DMS114 treated with DMSO at 0.1 percent for 48 hours (cell line): ENCODE data around the gene BCL6.
"Not testable (repeated sequence)": the region's sequence is repeated elsewhere in the genome, so short reads cannot be mapped to it uniquely, and the experiment has no call there.

Experiments used
- DNase-seq: peaks from one replicate; lab custom pipeline; 2025; ENCODE audit not compliant: unreplicated experiment; lab: John Stamatoyannopoulos, UW

The BCL6 gene

GRCh38 chr3:187717572-187717971, 27.7 kb downstream of the BCL6 start:
- DNase-seq: no peak

- peak; percentile 51 for DNase-seq
Observed at GRCh38 chr3:187714404-187714979, 30.8 kb downstream of the BCL6 start.

DNA sequence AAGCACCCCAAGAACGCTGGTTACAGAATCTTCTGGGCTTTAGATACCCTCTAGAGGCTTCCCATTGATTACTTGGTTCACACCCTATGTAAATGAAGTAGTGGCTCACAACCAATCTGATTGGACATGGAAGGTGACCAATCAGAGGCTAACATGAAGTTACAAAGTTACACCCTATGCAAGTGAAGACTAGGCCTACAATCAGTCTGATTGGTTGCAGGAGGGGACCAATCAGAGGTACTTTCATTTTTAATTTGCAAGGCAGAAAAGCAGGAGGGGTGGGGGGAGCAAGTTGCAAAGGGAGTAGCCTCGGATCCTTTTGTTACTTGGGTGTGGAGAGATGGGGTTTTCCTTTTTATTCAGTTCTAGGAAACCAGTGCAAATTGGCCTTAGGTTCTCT, 31.8 kb downstream of the BCL6 start:
- no peak for DNase-seq

DNA sequence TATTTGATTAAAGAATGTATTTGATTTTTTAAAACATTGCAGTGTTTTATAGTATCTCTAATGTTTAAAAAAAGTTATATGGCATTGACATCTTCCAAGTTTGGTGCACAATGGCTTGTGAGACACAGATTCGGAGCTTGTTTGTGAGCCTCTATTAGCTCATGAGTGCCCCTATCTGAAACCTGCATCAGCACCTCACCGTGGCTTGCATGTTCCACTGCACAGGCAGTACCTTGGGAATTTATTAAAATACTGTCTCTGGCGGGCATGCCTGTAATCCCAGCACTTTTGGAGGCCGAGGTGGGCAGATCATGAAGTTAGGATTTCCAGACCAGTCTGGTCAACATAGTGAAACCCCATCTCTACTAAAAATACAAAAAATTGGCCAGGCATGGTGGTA, 36.1 kb downstream of the BCL6 start:
- no peak for DNase-seq

DNA sequence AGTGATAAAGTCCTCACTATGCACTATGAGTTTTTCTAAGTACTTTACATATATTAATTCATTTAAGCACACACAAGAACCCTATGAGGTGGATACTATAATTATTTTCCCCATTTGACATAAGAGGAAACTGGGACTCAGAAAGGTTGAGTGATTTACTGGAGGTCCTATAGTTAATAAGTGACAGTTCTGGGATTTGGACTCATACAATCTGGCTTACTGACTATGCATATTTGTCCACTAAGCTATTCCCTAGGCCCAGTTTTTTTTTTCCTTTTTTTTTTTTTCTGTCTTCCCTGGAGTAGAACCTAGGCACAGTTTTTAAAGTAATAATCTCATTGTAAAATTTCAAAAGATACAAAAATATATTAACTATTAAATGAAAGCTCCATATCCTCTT, 36.6 kb downstream of the BCL6 start:
- DNase-seq: no peak

- no peak for DNase-seq
Observed at GRCh38 chr3:187706971-187707370, 38.3 kb downstream of the BCL6 start.

DNA sequence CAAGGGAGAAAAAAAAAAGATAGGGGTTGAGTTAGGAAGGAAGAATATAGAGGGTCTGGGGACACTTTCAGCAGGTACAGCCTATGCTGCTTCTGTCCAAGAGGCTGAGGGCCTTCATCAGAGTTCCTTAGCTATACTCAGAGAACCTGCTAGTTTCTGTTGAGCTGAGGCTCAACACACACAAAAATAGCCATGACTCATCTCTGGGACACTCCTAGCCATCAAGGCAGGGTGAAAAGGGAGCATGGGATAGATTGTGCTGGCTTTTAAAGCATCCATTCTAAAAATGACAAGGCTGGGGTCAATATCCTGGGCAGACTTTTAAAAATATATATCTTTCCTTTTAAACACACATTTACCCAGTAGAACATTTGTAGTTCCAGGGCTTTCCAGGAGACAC, 40.1 kb downstream of the BCL6 start:
- no peak for DNase-seq

DNA sequence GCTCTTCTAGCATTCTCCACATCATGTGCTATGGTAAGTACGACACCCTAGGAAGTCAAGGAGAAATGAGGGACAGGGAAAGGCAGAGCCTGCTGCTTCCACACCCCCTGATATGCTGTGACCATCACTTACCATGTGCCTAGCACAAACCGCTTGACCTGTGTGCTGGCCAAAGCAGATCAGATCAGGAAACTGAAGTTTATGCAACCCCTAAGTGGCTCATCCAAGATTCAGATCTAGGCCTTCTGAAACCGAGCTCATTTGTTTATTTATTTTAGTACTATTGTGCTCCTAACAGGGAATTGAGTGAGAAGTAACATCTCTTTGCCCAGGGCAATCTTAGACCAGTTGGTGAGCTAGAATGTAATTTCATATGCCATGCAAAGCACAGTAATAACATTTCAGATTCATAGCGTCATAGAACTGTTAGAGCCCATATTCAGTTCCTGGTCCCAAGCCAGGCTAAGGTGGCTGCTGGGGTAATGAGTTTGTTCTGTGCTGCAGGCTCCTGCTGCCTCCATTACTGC, 42.7 kb downstream of the BCL6 start, which contains the start of gene RTP2:
RTP2 (minus strand) TSS at position 51 of the 527 bp plus-strand sequence. CDS start 429 bp downstream, outside the sequence.
- DNase-seq: no peak

- DNase-seq: no peak
Observed at GRCh38 chr3:187700249-187700648, 45.0 kb downstream of the BCL6 start.

DNA sequence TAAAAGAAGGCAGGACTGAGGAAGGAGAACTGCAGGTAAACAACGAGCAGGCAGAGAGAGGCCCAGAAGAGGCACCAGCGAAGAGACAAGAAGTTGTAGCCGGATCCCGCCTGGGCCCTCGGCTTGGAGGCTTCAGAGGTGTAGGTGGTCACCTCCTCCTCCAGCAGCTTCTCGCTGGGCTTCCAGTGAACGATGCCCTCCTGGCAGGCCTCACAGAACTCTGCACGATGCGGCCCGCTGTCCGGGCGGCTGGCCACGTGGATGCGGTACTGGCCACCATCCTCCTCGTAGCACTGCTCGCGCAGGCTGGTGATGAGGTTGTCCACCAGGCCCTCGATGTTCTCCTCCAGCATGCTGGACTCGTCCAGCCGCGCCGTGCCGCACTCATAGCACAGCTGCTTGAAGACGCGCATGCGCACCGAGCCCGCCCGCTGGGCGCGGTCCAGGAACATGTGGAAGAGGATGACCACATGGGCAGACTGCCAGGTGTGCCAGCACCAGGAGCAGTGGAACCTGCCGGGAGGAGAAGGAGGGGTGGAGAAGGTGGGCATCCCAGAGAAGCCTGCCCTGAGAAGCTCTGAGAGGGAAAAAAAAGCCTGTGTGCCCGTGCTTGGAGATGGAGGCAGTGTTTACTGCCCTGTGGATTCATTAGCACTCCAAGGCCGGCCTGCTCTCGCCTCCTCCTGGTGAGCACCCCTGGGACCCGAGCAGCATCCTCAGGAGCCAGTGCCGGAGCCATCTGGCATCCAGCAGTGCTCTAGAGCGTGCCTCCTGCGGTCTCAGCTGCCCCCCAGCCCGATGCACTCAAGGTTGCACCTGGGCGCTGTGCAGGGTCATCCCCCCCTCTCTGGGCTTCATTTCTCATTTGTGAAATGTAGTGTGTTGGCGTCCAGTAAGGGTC, 46.5 kb downstream of the BCL6 start:
- DNase-seq: no peak

GRCh38 chr3:187696021-187696420, 49.2 kb downstream of the BCL6 start:
- DNase-seq: no peak

DNA sequence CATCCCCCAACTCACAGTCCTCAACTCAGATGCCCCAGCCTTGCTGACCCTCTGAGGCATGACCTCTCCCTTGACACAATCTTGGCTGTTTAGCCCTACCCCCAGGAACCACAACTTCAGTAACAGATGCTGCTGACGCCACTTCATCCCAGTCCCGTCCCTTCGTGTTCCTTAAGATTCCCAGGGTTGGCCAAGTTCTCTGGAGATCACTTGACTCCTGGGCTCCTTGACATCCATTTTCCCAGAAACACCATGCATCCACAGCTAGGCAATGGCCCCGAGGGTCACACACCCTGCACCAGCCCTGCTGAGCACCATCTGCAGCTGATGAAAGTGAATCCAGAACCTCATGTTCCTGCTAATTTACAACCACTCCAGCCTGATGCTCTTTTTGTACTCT, 49.8 kb downstream of the BCL6 start:
- no peak for DNase-seq

DNA sequence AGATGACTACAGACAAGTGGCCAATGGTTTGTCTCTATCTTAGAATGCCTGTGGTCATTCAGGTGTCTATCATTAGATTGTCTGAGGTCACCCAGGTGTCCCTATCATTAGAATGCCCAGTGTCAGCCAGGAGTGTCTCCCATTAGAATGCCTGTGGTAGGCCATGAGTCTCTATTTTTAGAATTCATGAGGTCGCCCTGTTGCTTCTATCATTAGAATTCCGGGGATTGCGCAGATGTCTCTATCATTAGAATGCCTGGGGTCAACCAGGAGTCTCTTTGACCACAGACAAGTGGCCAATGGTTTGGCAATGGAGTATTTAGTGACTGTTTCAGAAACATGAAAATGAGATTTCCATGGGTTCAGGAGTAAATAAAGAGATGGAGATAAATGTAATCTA, 50.5 kb downstream of the BCL6 start:
- no peak for DNase-seq

DNA sequence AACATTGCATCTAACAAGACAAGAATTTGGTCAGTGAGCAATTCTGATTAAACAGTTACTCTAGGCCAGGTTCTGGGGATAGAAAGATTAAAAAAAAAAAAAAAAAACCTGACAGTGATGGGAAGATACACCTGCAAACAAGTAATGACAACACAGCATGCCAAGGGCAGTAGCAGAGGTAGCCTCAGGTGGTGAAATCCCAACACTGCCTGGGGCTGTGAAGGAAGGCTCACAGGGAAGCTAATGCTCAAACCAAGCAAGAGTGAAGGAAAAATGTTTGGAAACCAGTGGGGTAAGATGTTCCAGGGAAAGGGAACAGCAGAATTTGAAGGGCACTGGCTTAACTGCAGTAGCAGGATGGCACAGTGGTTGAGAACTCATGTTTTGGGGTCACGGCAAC, 51.8 kb downstream of the BCL6 start:
- no peak for DNase-seq

GRCh38 chr3:187689984-187690383, 55.3 kb downstream of the BCL6 start:
- no peak for DNase-seq

DNA sequence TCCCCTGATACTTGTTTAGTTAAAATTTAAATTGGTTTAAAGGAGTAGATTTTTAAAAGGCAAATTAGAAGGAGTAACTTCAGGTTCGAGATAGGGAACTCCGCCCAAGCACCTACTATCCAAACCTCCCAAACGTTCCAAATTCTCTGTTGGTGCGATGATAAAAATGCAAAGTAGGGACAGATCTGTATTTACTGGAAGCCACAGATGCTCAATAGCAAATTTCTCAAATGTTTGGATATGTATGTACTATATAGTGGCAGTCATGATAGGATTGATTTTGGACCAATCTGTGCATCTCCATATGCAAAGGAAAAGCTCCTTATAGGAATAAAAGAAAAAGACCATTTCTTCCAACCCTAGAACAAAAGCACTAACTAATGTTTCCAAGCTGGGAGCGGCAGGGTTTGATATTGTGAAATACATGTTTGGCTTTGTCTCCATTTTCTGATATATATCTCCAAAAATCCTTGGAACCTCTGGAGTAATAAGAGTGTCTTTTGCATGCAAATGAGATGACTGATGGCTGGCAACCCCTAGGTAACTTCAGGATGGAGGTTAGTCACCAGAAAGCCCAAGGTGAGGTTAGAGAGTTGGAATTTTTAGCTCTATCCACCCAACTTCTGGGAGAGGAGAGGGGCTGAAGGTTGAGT, 58.5 kb downstream of the BCL6 start:
- DNase-seq: no peak

- DNase-seq: no peak
Observed at GRCh38 chr3:187685948-187686347, 59.3 kb downstream of the BCL6 start.

GRCh38 chr3:187684880-187685279, 60.4 kb downstream of the BCL6 start:
- no peak for DNase-seq

DNA sequence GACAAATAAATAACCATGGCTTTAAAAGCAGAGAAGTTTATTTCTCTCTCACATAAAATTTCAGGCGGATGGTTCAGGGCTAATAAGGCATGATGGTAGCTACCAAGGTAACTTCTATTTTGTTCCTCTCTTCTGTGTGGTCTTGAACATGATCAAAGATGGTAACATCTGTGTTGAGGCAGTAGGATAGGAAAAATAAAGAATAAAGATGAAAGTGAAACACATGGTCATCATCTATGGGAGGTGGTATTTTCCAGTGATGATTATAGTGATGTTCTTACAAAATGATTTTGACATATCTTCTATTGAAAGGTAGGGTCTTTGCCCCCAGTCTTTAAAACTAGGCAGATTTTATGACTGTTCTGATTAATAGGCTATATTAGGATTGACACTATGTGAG, 60.8 kb downstream of the BCL6 start:
- no peak for DNase-seq

- DNase-seq: not testable (repeated sequence)
Observed at GRCh38 chr3:187681756-187682155, 63.5 kb downstream of the BCL6 start.

DNA sequence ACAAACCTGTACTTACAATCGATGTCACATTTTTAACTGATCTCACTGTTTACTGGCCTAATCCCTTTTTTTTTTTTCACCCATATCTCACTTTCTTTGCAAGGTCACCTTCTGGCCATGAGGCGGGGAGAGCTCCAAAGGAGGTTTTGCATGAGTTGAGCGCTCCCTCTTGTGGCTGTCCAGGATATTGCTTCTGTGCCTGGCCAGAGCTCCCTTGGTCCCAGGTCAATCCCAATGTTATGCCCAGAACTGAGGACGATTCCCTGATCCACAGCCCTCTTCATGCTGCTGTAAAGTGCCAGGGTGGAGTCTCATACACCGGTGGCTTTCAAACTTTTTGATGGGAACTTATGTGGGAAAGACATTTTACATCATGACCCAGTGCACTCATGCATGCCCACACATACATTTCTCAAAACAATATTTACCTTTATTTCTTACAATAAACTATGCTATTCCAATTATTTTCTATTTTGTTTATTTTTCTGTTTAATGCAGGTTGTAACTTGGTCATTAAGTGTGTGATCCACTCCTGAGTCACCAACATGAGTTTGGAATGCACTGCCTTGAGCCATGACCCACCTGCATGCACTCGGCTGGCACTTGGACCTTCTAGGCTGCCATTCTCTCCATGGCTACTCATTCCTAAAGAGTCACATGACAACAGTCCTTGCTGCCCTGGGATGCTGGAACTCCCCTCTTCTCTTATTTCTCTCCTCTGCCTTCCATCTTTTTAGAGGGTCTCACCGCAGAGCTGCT, 65.5 kb downstream of the BCL6 start:
- DNase-seq: peak; percentile 68
